22Rv1 (cell line): ENCODE results near the gene USP11.

Source experiments
- CTCF ChIP-seq: fragments of 450-650 bp; IDR thresholded peaks from 2 replicates; pipeline ENCODE4 v1.5.1; 2017; ENCODE audit warnings: mild to moderate bottlenecking
- ZFX ChIP-seq: fragments of 450-650 bp; IDR thresholded peaks from 2 replicates; pipeline ENCODE4 v1.6.1; 2017; ENCODE audit warnings: antibody characterized with exemption, borderline replicate concordance

DNA sequence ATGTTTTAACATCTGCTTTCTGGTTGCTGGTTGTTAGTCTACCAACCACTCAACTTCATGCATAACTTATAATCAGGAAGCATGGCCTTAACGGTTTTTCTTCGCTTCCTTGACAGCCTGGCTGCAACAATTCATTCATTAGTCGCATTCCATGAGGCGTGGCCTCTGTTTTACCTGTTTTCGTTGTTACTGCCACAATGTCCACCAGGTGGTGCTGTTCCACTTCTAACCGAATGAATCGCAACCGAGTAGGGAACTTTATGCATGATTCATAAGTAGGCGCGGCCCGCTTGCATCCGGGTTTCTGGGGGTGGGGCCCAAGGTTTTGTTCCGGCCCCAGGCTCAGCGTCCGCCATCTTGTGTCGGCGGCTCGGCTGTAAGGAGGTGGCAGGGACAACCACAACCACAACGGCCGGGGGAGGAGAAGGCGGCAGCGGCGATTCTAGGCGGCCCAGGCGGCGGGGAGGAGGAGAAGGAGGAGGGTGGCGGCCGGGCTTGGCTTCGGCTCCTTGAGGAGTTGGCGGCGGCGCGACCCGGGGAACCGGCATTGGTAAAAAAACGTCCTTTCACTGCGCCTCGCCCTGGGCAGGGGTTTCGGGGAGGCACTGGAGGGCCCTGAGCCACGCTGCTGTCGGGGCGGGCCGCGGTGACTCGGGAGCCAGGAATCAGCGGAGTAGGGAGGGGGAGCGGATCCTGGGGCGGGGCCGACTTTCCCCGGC lies 39.2 kb upstream of the USP11 start, which contains the start of gene UBA1:
- peak; percentile 61 for TF ChIP-seq CTCF
- no peak for TF ChIP-seq ZFX
